Measurements from ENCODE around the gene BFSP2.
"Not testable (repeated sequence)": the region's sequence is repeated elsewhere in the genome, so short reads cannot be mapped to it uniquely, and the experiment has no call there.

Gene BFSP2

GRCh38 chr3:133479895-133480669, 80.2 kb downstream of the BFSP2 start:
- H3K4me1 Mint-ChIP-seq = peaks cover 54% of the 10 kb centered on the region
- H3K4me3 Mint-ChIP-seq = peak overlapping the region; percentile 2
- TF ChIP-seq, protein P1, sequence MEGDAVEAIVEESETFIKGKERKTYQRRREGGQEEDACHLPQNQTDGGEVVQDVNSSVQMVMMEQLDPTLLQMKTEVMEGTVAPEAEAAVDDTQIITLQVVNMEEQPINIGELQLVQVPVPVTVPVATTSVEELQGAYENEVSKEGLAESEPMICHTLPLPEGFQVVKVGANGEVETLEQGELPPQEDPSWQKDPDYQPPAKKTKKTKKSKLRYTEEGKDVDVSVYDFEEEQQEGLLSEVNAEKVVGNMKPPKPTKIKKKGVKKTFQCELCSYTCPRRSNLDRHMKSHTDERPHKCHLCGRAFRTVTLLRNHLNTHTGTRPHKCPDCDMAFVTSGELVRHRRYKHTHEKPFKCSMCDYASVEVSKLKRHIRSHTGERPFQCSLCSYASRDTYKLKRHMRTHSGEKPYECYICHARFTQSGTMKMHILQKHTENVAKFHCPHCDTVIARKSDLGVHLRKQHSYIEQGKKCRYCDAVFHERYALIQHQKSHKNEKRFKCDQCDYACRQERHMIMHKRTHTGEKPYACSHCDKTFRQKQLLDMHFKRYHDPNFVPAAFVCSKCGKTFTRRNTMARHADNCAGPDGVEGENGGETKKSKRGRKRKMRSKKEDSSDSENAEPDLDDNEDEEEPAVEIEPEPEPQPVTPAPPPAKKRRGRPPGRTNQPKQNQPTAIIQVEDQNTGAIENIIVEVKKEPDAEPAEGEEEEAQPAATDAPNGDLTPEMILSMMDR (IDR thresholded peaks at IDR 0.05) = no peak
- DNase-seq = no peak
- peaks cover 9% of the 10 kb centered on the region for H3K36me3 Mint-ChIP-seq (ENCODE audit: low read depth)
- H3K27ac Mint-ChIP-seq = peak overlapping the region; percentile 21
- H3K27me3 Mint-ChIP-seq (ENCODE audit: low read depth, poor library complexity) = peaks cover 3% of the 10 kb centered on the region
- H3K9me3 Mint-ChIP-seq = peaks cover 30% of the 10 kb centered on the region

DNA sequence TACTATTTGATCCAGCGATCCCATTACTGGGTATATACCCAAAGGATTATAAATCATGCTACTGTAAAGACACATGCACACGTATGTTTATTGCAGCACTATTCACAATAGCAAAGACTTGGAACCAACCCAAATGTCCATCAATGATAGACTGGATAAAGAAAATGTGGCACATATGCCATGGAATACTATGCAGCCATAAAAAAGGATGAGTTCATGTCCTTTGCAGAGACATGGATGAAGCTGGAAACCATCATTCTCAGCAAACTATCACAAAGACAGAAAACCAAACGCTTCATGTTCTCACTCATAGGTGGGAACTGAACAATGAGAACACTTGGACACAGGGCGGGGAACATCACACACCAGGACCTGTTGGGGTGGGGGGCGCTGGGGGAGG, 82.6 kb downstream of the BFSP2 start:
- DNase-seq; H3K27me3 Mint-ChIP-seq (ENCODE audit: low read depth, poor library complexity); H3K27ac Mint-ChIP-seq; H3K4me3 Mint-ChIP-seq: not testable (repeated sequence)
- Mint-ChIP-seq H3K36me3 (ENCODE audit: low read depth) (peaks cover 17% of the 10 kb centered on the region), H3K4me1 (peaks cover 30% of the 10 kb centered on the region), H3K9me3 (peaks cover 45% of the 10 kb centered on the region)

GRCh38 chr3:133486658-133487057, 86.8 kb downstream of the BFSP2 start:
- H3K4me1 Mint-ChIP-seq = peaks cover 17% of the 10 kb centered on the region
- DNase-seq = no peak
- no peak overlapping the region for H3K4me3 Mint-ChIP-seq
- H3K36me3 Mint-ChIP-seq (ENCODE audit: low read depth) = peaks cover 17% of the 10 kb centered on the region
- H3K27ac Mint-ChIP-seq = no peak overlapping the region
- peaks cover 52% of the 10 kb centered on the region for H3K9me3 Mint-ChIP-seq
- H3K27me3 Mint-ChIP-seq (ENCODE audit: low read depth, poor library complexity) = peaks cover 3% of the 10 kb centered on the region
- TF ChIP-seq, protein P1 (IDR thresholded peaks at IDR 0.05) = no peak

DNA sequence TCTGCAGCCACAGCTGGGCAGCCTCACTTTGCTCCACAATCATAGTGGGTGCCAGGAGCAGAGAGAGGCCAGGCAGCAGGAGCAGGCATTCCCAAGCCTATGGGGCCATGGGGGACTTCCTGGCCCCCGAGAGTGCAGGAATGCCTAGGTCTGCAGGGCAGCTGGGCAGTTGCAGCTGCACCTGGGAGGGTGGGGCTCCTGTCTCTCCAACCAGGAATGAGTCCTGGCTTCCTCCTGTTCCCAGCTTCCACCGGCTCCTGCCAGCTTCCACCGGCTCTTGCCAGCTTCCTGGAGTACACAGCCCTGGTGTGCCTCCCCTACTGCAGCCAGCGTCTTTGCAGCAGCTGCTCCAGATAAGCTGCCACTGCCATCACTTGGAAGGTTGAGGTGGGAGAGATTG, 87.3 kb downstream of the BFSP2 start:
- no peak for DNase-seq
- Mint-ChIP-seq H3K36me3 (ENCODE audit: low read depth) (peaks cover 17% of the 10 kb centered on the region), H3K27ac (no peak overlapping the region), H3K9me3 (peaks cover 52% of the 10 kb centered on the region), H3K4me1 (peaks cover 19% of the 10 kb centered on the region), H3K27me3 (ENCODE audit: low read depth, poor library complexity) (peaks cover 3% of the 10 kb centered on the region), H3K4me3 (no peak overlapping the region)
- TF ChIP-seq, protein P1 (IDR thresholded peaks at IDR 0.05) = no peak

- Mint-ChIP-seq H3K27me3 (ENCODE audit: low read depth, poor library complexity) (peaks cover 3% of the 10 kb centered on the region), H3K9me3 (peaks cover 52% of the 10 kb centered on the region), H3K4me3 (no peak overlapping the region), H3K27ac (no peak overlapping the region), H3K36me3 (ENCODE audit: low read depth) (peaks cover 17% of the 10 kb centered on the region), H3K4me1 (peaks cover 24% of the 10 kb centered on the region)
- TF ChIP-seq, protein P1 (IDR thresholded peaks at IDR 0.05) = peak; percentile 17
- no peak for DNase-seq
Measured at GRCh38 chr3:133487920-133488540, 88.2 kb downstream of the BFSP2 start.

DNA sequence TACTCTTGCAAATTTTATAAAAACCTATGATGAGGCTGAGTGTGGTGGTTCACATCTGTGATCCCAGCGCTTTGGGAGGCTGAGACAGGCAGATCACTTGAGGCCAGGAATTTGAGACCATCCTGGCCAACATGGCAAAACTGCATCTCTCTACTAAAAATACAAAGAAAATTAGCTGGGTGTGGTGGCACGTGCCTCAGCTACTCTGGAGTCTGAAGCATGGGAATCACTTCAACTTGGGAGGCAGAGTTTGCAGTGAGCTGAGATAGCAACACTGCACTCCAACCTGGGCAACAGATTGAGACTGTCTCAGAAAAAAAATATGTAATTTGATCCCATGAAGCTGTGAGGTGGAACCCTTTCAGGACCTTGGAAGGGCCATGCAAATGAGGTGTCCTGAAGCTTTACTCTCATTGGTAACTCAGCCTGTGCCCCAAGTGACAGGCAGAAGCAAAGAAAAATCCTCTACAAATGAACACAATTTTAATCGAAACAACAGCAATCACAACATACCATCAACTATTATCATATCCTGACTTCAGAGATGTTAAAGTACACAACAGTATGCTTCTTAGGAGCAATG, 89.0 kb downstream of the BFSP2 start:
- peaks cover 3% of the 10 kb centered on the region for H3K27me3 Mint-ChIP-seq (ENCODE audit: low read depth, poor library complexity)
- peaks cover 12% of the 10 kb centered on the region for H3K36me3 Mint-ChIP-seq (ENCODE audit: low read depth)
- no peak for DNase-seq
- peaks cover 43% of the 10 kb centered on the region for H3K9me3 Mint-ChIP-seq
- peaks cover 24% of the 10 kb centered on the region for H3K4me1 Mint-ChIP-seq
- no peak overlapping the region for H3K4me3 Mint-ChIP-seq
- H3K27ac Mint-ChIP-seq = no peak overlapping the region
- TF ChIP-seq, protein P1 (IDR thresholded peaks at IDR 0.05) = no peak

All from nephron progenitor cell (in vitro differentiated cells).